ENCODE results near the gene GRB2.

Gene GRB2

GRCh38 chr17:75366432-75366831, 39.0 kb downstream of the GRB2 start:
- TF ChIP-seq, protein P1, sequence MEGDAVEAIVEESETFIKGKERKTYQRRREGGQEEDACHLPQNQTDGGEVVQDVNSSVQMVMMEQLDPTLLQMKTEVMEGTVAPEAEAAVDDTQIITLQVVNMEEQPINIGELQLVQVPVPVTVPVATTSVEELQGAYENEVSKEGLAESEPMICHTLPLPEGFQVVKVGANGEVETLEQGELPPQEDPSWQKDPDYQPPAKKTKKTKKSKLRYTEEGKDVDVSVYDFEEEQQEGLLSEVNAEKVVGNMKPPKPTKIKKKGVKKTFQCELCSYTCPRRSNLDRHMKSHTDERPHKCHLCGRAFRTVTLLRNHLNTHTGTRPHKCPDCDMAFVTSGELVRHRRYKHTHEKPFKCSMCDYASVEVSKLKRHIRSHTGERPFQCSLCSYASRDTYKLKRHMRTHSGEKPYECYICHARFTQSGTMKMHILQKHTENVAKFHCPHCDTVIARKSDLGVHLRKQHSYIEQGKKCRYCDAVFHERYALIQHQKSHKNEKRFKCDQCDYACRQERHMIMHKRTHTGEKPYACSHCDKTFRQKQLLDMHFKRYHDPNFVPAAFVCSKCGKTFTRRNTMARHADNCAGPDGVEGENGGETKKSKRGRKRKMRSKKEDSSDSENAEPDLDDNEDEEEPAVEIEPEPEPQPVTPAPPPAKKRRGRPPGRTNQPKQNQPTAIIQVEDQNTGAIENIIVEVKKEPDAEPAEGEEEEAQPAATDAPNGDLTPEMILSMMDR (IDR thresholded peaks at IDR 0.05; ENCODE audit: insufficient read depth, low read length, poor library complexity, severe bottlenecking): no peak
- H3K36me3 ChIP-seq (ENCODE audit: control insufficient read depth, insufficient read depth, low read length): peaks cover 1% of the 10 kb centered on the region; the same call in 1 of the 2 replicates
- H3K27me3 ChIP-seq (replicated peaks; ENCODE audit: control insufficient read depth, insufficient read depth, low read length): no peaks in the 10 kb centered on the region
- H3K4me3 ChIP-seq (replicated peaks; ENCODE audit: low read depth, low read length): no peak overlapping the region; the same call in 1 of the 2 replicates
- DNase-seq (ENCODE audit: extremely low read depth, insufficient read length): no peak

GRCh38 chr17:75365931-75366275, 39.6 kb downstream of the GRB2 start:
- H3K27me3 ChIP-seq (replicated peaks; ENCODE audit: control insufficient read depth, insufficient read depth, low read length): no peaks in the 10 kb centered on the region
- no peak for DNase-seq (ENCODE audit: extremely low read depth, insufficient read length)
- TF ChIP-seq, protein P1 (IDR thresholded peaks at IDR 0.05; ENCODE audit: insufficient read depth, low read length, poor library complexity, severe bottlenecking): no peak
- H3K36me3 ChIP-seq (ENCODE audit: control insufficient read depth, insufficient read depth, low read length): peaks cover 1% of the 10 kb centered on the region; the same call in 1 of the 2 replicates
- H3K4me3 ChIP-seq (replicated peaks; ENCODE audit: low read depth, low read length): no peak overlapping the region; the same call in 1 of the 2 replicates

DNA sequence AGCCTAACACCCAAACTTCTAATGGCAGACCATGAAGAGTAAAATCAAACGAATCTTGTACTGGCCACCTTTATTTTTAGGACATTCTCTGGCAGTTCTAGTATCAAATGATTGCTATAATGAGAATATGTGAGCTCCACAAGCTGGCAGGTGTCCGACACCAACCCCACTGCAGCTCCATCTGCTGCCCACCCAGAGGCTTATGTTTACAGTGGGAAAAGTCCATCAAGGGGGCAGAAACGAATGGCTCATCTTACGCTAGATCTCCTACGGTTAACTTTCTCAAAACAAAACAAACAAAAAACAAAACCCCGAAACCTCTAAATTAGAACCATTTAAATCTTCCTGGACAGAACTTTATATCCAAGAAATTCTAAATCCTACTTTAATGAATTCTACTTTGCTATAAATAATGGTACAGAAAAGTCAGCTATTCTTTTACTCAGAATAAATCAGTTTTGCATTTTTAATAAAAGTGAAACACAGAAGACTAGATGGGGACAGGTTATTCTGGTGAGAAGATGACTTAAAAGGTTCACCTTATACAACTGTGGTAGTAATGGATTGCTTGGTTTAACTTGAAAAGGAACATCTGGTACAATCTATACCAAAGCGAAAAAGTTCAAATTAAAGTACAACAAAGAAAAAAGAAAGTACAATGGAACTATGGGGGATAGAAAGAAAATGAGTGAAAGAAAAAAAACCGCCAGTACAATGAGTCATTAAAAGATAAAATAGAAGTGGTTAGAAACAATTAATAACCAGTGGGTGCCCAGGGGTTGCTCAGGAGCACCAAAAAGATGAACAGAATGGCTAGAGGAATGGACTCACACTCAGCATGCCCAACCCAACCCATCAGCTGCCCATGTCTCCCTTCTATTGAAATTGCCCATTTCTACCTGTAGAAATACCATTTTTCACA, 40.2 kb downstream of the GRB2 start:
- TF ChIP-seq, protein P1 (IDR thresholded peaks at IDR 0.05; ENCODE audit: insufficient read depth, low read length, poor library complexity, severe bottlenecking): peak; percentile 13
- H3K27me3 ChIP-seq (replicated peaks; ENCODE audit: control insufficient read depth, insufficient read depth, low read length): no peaks in the 10 kb centered on the region
- no peaks in the 10 kb centered on the region; the same call in 1 of the 2 replicates for H3K36me3 ChIP-seq (ENCODE audit: control insufficient read depth, insufficient read depth, low read length)
- DNase-seq (ENCODE audit: extremely low read depth, insufficient read length): peak; percentile 54
- peak overlapping the region; percentile 13 for H3K4me3 ChIP-seq (replicated peaks; ENCODE audit: low read depth, low read length)

- Histone ChIP-seq H3K36me3 (ENCODE audit: control insufficient read depth, insufficient read depth, low read length) (no peaks in the 10 kb centered on the region; the same call in 1 of the 2 replicates), H3K4me3 (replicated peaks; ENCODE audit: low read depth, low read length) (no peak overlapping the region), H3K27me3 (replicated peaks; ENCODE audit: control insufficient read depth, insufficient read depth, low read length) (no peaks in the 10 kb centered on the region)
- TF ChIP-seq, protein P1 (IDR thresholded peaks at IDR 0.05; ENCODE audit: insufficient read depth, low read length, poor library complexity, severe bottlenecking): no peak
- DNase-seq (ENCODE audit: extremely low read depth, insufficient read length): no peak
These were observed 41.4 kb downstream of the GRB2 start for GRCh38 chr17:75364078-75364477.

DNA sequence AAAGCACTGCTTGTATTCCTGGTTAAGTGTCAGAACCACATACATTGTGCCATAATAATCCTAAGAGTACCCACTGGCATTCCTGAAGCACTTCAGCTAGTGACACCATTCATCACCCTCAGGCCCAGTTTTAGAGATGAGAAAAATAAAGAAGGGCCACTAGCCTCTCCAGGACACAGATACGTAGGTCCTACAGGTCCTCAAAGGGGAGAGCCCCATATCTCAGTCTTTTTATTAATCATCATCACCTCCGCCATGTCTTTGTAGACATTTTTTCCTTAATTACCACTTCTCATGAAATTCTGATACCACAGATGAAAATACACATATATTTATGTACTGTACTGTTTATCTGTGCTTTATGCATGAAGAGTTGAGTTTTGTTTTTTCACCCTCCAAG, 43.5 kb downstream of the GRB2 start:
- no peak for DNase-seq (ENCODE audit: extremely low read depth, insufficient read length)
- TF ChIP-seq, protein P1 (IDR thresholded peaks at IDR 0.05; ENCODE audit: insufficient read depth, low read length, poor library complexity, severe bottlenecking): no peak
- no peak overlapping the region for H3K4me3 ChIP-seq (replicated peaks; ENCODE audit: low read depth, low read length)
- no peaks in the 10 kb centered on the region for H3K27me3 ChIP-seq (replicated peaks; ENCODE audit: control insufficient read depth, insufficient read depth, low read length)
- H3K36me3 ChIP-seq (ENCODE audit: control insufficient read depth, insufficient read depth, low read length): no peaks in the 10 kb centered on the region; the same call in 1 of the 2 replicates
